H1 (cell line): ENCODE results near the gene BTG3. TPM values are rescaled to one million over a fixed set of nuclear protein-coding genes. Genes with fewer than 3 reads are reported as not detected.

Experiments
- CTCF ChIA-PET: fragments of 300-600 bp; sonication (Branson Sonifier 250); formaldehyde crosslinking; loops from one replicate; lab custom pipeline; 2021; ENCODE audit not compliant: partially characterized antibody; lab: Charles Lee
- POLR2A ChIA-PET: fragments of 300-600 bp; sonication (Branson Sonifier 250); formaldehyde crosslinking; loops from one replicate; lab custom pipeline; 2021; ENCODE audit warnings: inconsistent platforms; ENCODE audit not compliant: partially characterized antibody; lab: Charles Lee
- DNase-seq, 2 experiments: peaks; one replicate each; pipeline versions ENCODE4 v3.0.0 to v3.0.0-alpha.2; 2010 to 2022; ENCODE audit warnings: low spot score in 2 of 2, low read depth in 1 of 2, mixed read lengths in 1 of 2
- FAIRE-seq: peaks from 2 replicates; lab custom pipeline; 2011; peaks lifted over from hg19 to GRCh38; lab: Jason Lieb, UNC
- H2AFZ ChIP-seq: 2 replicates; pipeline ENCODE4 v1.8.1; 2012; ENCODE audit warnings: low read length, inconsistent platforms
- H2AK5ac ChIP-seq: 2 replicates; pipeline ENCODE4 v1.6.1; 2013; ENCODE audit warnings: low read depth, low read length
- H2BK120ac ChIP-seq: replicated peaks from 2 replicates; pipeline ENCODE3; 2013; ENCODE audit warnings: low read depth, low read length, inconsistent platforms
- H2BK12ac ChIP-seq: 2 replicates; pipeline ENCODE4 v1.6.1; 2013; ENCODE audit warnings: low read depth, low read length
- H2BK15ac ChIP-seq: 2 replicates; pipeline ENCODE4 v1.6.1; 2013; ENCODE audit warnings: low read length
- H2BK20ac ChIP-seq: 2 replicates; pipeline ENCODE4 v1.6.1; 2013; ENCODE audit warnings: low read length
- H2BK5ac ChIP-seq: 2 replicates; pipeline ENCODE4 v1.6.1; 2013; ENCODE audit warnings: low read depth, low read length
- H3K14ac ChIP-seq: 2 replicates; pipeline ENCODE4 v1.6.1; 2013; ENCODE audit warnings: inconsistent platforms; ENCODE audit not compliant: insufficient read length
- H3K18ac ChIP-seq: 2 replicates; pipeline ENCODE4 v1.6.1; 2013; ENCODE audit warnings: low read length; ENCODE audit errors: extremely low read depth
- H3K23ac ChIP-seq: 2 replicates; pipeline ENCODE4 v1.6.1; 2013; ENCODE audit warnings: inconsistent platforms; ENCODE audit not compliant: insufficient read length
- H3K23me2 ChIP-seq: 2 replicates; pipeline ENCODE4 v1.6.1; 2013; ENCODE audit warnings: low read depth, low read length
- H3K27ac ChIP-seq: 2 replicates; pipeline ENCODE4 v1.6.1; 2011; ENCODE audit warnings: low read depth, low read length, inconsistent platforms
- H3K27me3 ChIP-seq, 4 experiments: replicated peaks in 1 of 4; 1 replicate in 1 of 4; 2 replicates in 3 of 4; pipeline versions ENCODE4 v1.6.1 to v1.8.1; 2011 to 2013; ENCODE audit warnings: low read length in 3 of 4, mild to moderate bottlenecking in 3 of 4, inconsistent platforms in 2 of 4, mixed read lengths in 2 of 4, moderate library complexity in 1 of 4; ENCODE audit not compliant: control insufficient read depth in 3 of 4, insufficient read depth in 3 of 4; ENCODE audit errors: extremely low read depth in 1 of 4
- H3K36me3 ChIP-seq, 4 experiments: 2 replicates each; pipeline versions ENCODE4 v1.6.1 to v1.8.1; 2011 to 2013; ENCODE audit warnings: mild to moderate bottlenecking in 4 of 4, low read length in 3 of 4, moderate library complexity in 2 of 4, control low read depth in 1 of 4, inconsistent platforms in 1 of 4; ENCODE audit not compliant: insufficient read depth in 4 of 4, control insufficient read depth in 2 of 4
- H3K4ac ChIP-seq: replicated peaks from 2 replicates; pipeline ENCODE3; 2013; ENCODE audit warnings: low read length, low read depth, mixed read lengths, inconsistent platforms; ENCODE audit not compliant: insufficient read length
- H3K4me1 ChIP-seq, 4 experiments: replicated peaks in 1 of 4; 1 replicate in 1 of 4; 2 replicates in 3 of 4; pipeline versions ENCODE4 v1.6.1 to v1.8.1; 2011 to 2013; ENCODE audit warnings: low read length in 3 of 4, inconsistent platforms in 2 of 4, mixed read lengths in 1 of 4; ENCODE audit not compliant: insufficient read depth in 4 of 4, control insufficient read depth in 3 of 4
- H3K4me2 ChIP-seq, 2 experiments: 2 replicates each; pipeline versions ENCODE4 v1.6.1 to v1.8.1; 2011 to 2013; ENCODE audit warnings: low read depth in 2 of 2, low read length in 2 of 2, control low read depth in 1 of 2, inconsistent platforms in 1 of 2, mild to moderate bottlenecking in 1 of 2; ENCODE audit not compliant: insufficient read depth in 1 of 2
- H3K4me3 ChIP-seq, 4 experiments: fragments of 200-600, 300-600 bp in 1 of 4; sonication (generic), shearing (Covaris generic), sonication (Bioruptor Twin) in 1 of 4; 2 replicates each; pipeline versions ENCODE4 v1.5.1 to v1.8.1; 2011 to 2016; ENCODE audit warnings: low read length in 4 of 4, low read depth in 3 of 4, control low read depth in 2 of 4, inconsistent platforms in 2 of 4, mild to moderate bottlenecking in 2 of 4, mixed read lengths in 1 of 4, moderate library complexity in 1 of 4; ENCODE audit not compliant: insufficient read depth in 2 of 4; ENCODE audit errors: extremely low read depth in 1 of 4
- H3K56ac ChIP-seq: replicated peaks from 2 replicates; pipeline ENCODE3; 2013; ENCODE audit warnings: low read depth, mild to moderate bottlenecking, mixed read lengths, low read length, inconsistent platforms; ENCODE audit not compliant: insufficient read length
- H3K79me1 ChIP-seq: 2 replicates; pipeline ENCODE4 v1.6.1; 2013; ENCODE audit warnings: low read depth, low read length, control low read depth
- H3K79me2 ChIP-seq, 2 experiments: 2 replicates each; pipeline versions ENCODE4 v1.6.1 to v1.8.1; 2012 to 2013; ENCODE audit warnings: low read length in 2 of 2, mild to moderate bottlenecking in 2 of 2, inconsistent platforms in 1 of 2; ENCODE audit not compliant: insufficient read depth in 2 of 2, control insufficient read depth in 1 of 2
- H3K9ac ChIP-seq, 4 experiments: replicated peaks in 1 of 4; 1 replicate in 1 of 4; 2 replicates in 3 of 4; pipeline versions ENCODE4 v1.6.1 to v1.8.1; 2011 to 2013; ENCODE audit warnings: low read depth in 3 of 4, low read length in 3 of 4, control low read depth in 2 of 4, mild to moderate bottlenecking in 2 of 4, moderate library complexity in 2 of 4, inconsistent platforms in 1 of 4; ENCODE audit errors: extremely low read depth in 1 of 4
- H3K9me3 ChIP-seq, 2 experiments: 2 replicates each; pipeline versions ENCODE4 v1.6.1 to v1.8.1; 2012 to 2013; ENCODE audit warnings: mild to moderate bottlenecking in 2 of 2, moderate library complexity in 2 of 2, control low read depth in 1 of 2, inconsistent platforms in 1 of 2, low read depth in 1 of 2, low read length in 1 of 2, mixed read lengths in 1 of 2; ENCODE audit not compliant: insufficient read depth in 2 of 2
- H4K20me1 ChIP-seq, 2 experiments: replicated peaks in 1 of 2; 2 replicates each; pipeline versions ENCODE3 to v1.8.1; 2011 to 2013; ENCODE audit warnings: inconsistent platforms in 2 of 2, low read length in 2 of 2, mild to moderate bottlenecking in 1 of 2; ENCODE audit not compliant: insufficient read depth in 2 of 2, control insufficient read depth in 1 of 2
- H4K5ac ChIP-seq: 2 replicates; pipeline ENCODE4 v1.6.1; 2013; ENCODE audit warnings: low read length, low read depth, mixed read lengths, inconsistent platforms; ENCODE audit not compliant: insufficient read length
- H4K8ac ChIP-seq: 2 replicates; pipeline ENCODE4 v1.8.0; 2013; ENCODE audit warnings: mild to moderate bottlenecking, moderate library complexity, low read length, inconsistent platforms; ENCODE audit not compliant: insufficient read depth; ENCODE audit errors: extremely low read depth
- H4K91ac ChIP-seq: replicated peaks from 2 replicates; pipeline ENCODE3; 2013; ENCODE audit warnings: low read length, mixed read lengths, inconsistent platforms; ENCODE audit not compliant: insufficient read length
- CHD1 ChIP-seq: IDR thresholded peaks from 2 replicates; pipeline ENCODE4 v1.6.1; 2012; ENCODE audit warnings: low read depth, low read length, improper control_type of control experiment
- CTBP2 ChIP-seq: IDR thresholded peaks from 2 replicates; pipeline ENCODE4 v1.7.0; 2011; ENCODE audit warnings: borderline replicate concordance, mild to moderate bottlenecking, moderate library complexity, mixed read lengths, low read length; ENCODE audit not compliant: insufficient read depth, insufficient read length
- FOSL1 ChIP-seq: IDR thresholded peaks from 2 replicates; pipeline ENCODE4 v1.6.1; 2011; ENCODE audit warnings: mild to moderate bottlenecking, low read depth, low read length, moderate library complexity; ENCODE audit not compliant: insufficient read depth
- HDAC6 ChIP-seq: IDR thresholded peaks from one replicate; pipeline ENCODE4 v1.7.1; 2012; ENCODE audit warnings: low read depth, mild to moderate bottlenecking, inconsistent platforms, low read length, moderate library complexity
- KDM5A ChIP-seq: fragments of 200-600 bp; IDR thresholded peaks from 2 replicates; pipeline ENCODE4 v1.7.1; 2012; ENCODE audit warnings: mild to moderate bottlenecking, low read length, inconsistent platforms, mixed read lengths
- MAFK ChIP-seq: IDR thresholded peaks from 2 replicates; pipeline ENCODE4 v1.6.1; 2012; ENCODE audit warnings: low read depth, mild to moderate bottlenecking, improper control_type of control experiment, low read length
- POLR2A ChIP-seq, 2 experiments: IDR thresholded peaks; 1 replicate in 1 of 2; 2 replicates in 1 of 2; pipeline ENCODE4 v1.6.1; 2011; ENCODE audit warnings: low read depth in 2 of 2, low read length in 2 of 2, mild to moderate bottlenecking in 2 of 2; ENCODE audit errors: control extremely low read depth in 1 of 2
- RAD21 ChIP-seq, 2 experiments: IDR thresholded peaks in 1 of 2; conservative IDR thresholded peaks in 1 of 2; 2 replicates each; pipeline ENCODE4 v1.6.1; 2011; ENCODE audit warnings: low read depth in 2 of 2, low read length in 2 of 2, improper control_type of control experiment in 1 of 2, inconsistent platforms in 1 of 2, mild to moderate bottlenecking in 1 of 2, moderate library complexity in 1 of 2
- RNF2 ChIP-seq: fragments of 200-900, 300-1000 bp; sonication (generic); IDR thresholded peaks from 2 replicates; pipeline ENCODE4 v1.7.1; 2016; ENCODE audit warnings: borderline replicate concordance, low read depth, mild to moderate bottlenecking, antibody characterized with exemption, low read length; ENCODE audit not compliant: poor library complexity, severe bottlenecking; ENCODE audit errors: missing control alignments
- TCF12 ChIP-seq: IDR thresholded peaks from 2 replicates; pipeline ENCODE4 v1.6.1; 2011; ENCODE audit warnings: low read depth, mild to moderate bottlenecking, low read length
- ZNF274 ChIP-seq: IDR thresholded peaks from 2 replicates; pipeline ENCODE4 v1.7.0; 2012; ENCODE audit warnings: low read length, borderline replicate concordance; ENCODE audit errors: extremely low read depth
- WGBS, 2 experiments: shearing (Covaris generic) in 1 of 2; methylation state at CpG; one replicate each; pipeline versions ENCODE4 v1.1.6 to v1.1.7; 2013 to 2015; ENCODE audit warnings: low lambda C conversion rate in 2 of 2, mixed read lengths in 2 of 2, inconsistent platforms in 1 of 2, low coverage in 1 of 2, missing lambda C conversion rate in 1 of 2; ENCODE audit not compliant: insufficient replicate concordance in 2 of 2, insufficient coverage in 1 of 2, insufficient read length in 1 of 2; ENCODE audit errors: extremely low coverage in 1 of 2, missing lambda C conversion rate in 1 of 2; 5-methylcytosine and 5-hydroxymethylcytosine counted together
- polyA plus RNA-seq, 7 experiments: library from polyadenylated mRNA; depleted of rRNA in 3 of 7; stranded (reverse) in 5 of 7; unstranded in 2 of 7; fragments of >200 nt in 5 of 7; fragments of 200-250 nt in 2 of 7; gene quantifications; 1 replicate in 5 of 7; 2 replicates in 1 of 7; 4 replicates in 1 of 7; pipeline versions ENCODE4 v1.2.1 to v1.2.3, GENCODE V29; 2011 to 2013; ENCODE audit warnings: missing spikeins in 2 of 7, mixed read lengths in 2 of 7
- total RNA-seq: library from RNA; stranded (reverse); fragmentation: NEBNext Ultra II Directional; extraction: Animal tissue kit (Norgen Biotek cat#: 25700); gene quantifications from 2 replicates; pipeline ENCODE4 v1.2.1, GENCODE V29; 2021

The BTG3 gene
- total and polyA plus RNA-seq, 2 of the 8 experiments (the other 6 are each of a cell fraction or from before 2014, with no cell fraction given): 13.6 to 25.9 TPM

DNA sequence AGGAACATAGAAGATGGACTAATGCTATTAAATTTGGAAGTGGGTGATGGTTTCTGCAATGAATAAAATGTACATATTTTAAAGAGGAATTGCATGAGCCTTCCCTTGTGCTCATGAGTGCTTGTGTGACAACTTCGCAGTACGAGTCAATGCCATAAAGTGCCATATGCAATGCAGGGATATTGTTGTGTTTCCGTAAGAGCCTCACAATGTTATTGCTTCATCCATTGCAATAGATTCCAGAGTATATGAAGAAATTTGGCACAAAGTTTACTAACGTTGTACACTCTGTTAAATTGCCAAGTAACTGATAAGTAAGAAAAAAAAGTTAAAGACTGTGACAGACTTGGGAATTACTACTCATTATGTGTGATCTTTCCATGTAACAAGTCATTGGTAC, 22.3 kb downstream of the BTG3 start:
- Histone ChIP-seq H2AK5ac (no peak overlapping the region), H2BK5ac (no peak overlapping the region), H4K20me1 (peaks cover 0 to 2% of the 10 kb centered on the region in 2 experiments), H3K23ac (no peak overlapping the region), H3K27ac (no peak overlapping the region), H3K9ac (no peak overlapping the region), H3K4me2 (no peak overlapping the region), H2BK15ac (no peak overlapping the region), H3K27me3 (no peaks in the 10 kb centered on the region), H3K36me3 (peaks cover 0 to 30% (median 6%) of the 10 kb centered on the region in 4 experiments; a peak in 6 of 8 replicates), H3K9me3 (no peaks in the 10 kb centered on the region), H4K91ac (no peak overlapping the region), H3K4me3 (no peak overlapping the region), H3K23me2 (no peaks in the 10 kb centered on the region), H3K14ac (no peak overlapping the region), H3K18ac (no peak overlapping the region), H2BK20ac (no peak overlapping the region), H3K79me2 (no peaks in the 10 kb centered on the region), H4K8ac (no peak overlapping the region), H2BK12ac (no peak overlapping the region), H3K4me1 (no peaks in the 10 kb centered on the region), H2AFZ (no peak overlapping the region), H2BK120ac (no peak overlapping the region), H3K79me1 (no peaks in the 10 kb centered on the region), H4K5ac (no peak overlapping the region), H3K4ac (no peak overlapping the region), H3K56ac (no peak overlapping the region)
- WGBS, 2 experiments: 85% methylated on average over 4 of the region's 4 CpGs; no CpG with 5 or more reads in 1 of the 2 experiments
- TF ChIP-seq RNF2 (no peak), RAD21 (IDR thresholded peaks at IDR 0.05 in 1 of 2, conservative IDR thresholded peaks at IDR 0.05 in 1 of 2; ENCODE audit: low read depth in 2 of 2, low read length in 2 of 2) (no peak), ZNF274 (no peak), FOSL1 (no peak), HDAC6 (no peak), KDM5A (no peak), POLR2A (IDR thresholded peaks at IDR 0.05; ENCODE audit: control extremely low read depth in 1 of 2, low read depth in 2 of 2, low read length in 2 of 2) (no peak), TCF12 (no peak), CTBP2 (no peak), CHD1 (no peak), MAFK (no peak)
- POLR2A ChIA-PET: interaction anchor here (1.1 kb wide), 1 partner anchor 13 kb away, joined by 3 read pairs; no protein-coding TSS in a partner anchor
- FAIRE-seq: no peak
- no peak for DNase-seq
- CTCF ChIA-PET: no interaction called here
